Progenitor cell of endocrine pancreas (in vitro differentiated cells): ENCODE data around the gene TGFB1. TPM values are rescaled to one million over a fixed set of nuclear protein-coding genes. Genes with fewer than 3 reads are reported as not detected.

ENCODE experiments used
- DNase-seq: peaks from one replicate; pipeline ENCODE4 v3.0.0; 2021; ENCODE audit warnings: low spot score; ENCODE audit not compliant: unreplicated experiment
- H3K27ac Mint-ChIP-seq: 2 replicates; pipeline ENCODE4 v1.8.0; 2021; ENCODE audit warnings: mild to moderate bottlenecking, moderate library complexity, mixed read lengths
- H3K27me3 Mint-ChIP-seq: 2 replicates; pipeline ENCODE4 v1.8.0; 2021; ENCODE audit warnings: mixed read lengths
- H3K36me3 Mint-ChIP-seq: 2 replicates; pipeline ENCODE4 v1.8.0; 2022; ENCODE audit warnings: mixed read lengths; ENCODE audit not compliant: insufficient read depth
- H3K4me1 Mint-ChIP-seq: 2 replicates; pipeline ENCODE4 v1.8.0; 2021; ENCODE audit warnings: low read depth, mixed read lengths
- H3K4me3 Mint-ChIP-seq: 2 replicates; pipeline ENCODE4 v1.8.0; 2021; ENCODE audit warnings: low read depth, mild to moderate bottlenecking, moderate library complexity, mixed read lengths
- H3K9me3 Mint-ChIP-seq: 2 replicates; pipeline ENCODE4 v1.8.0; 2021; ENCODE audit warnings: low read depth, mixed read lengths
- CTCF ChIP-seq: fragments of 200-600 bp; sonication (generic); IDR thresholded peaks from one replicate; pipeline ENCODE4 v1.5.0; 2021; ENCODE audit warnings: antibody characterized with exemption, mild to moderate bottlenecking; ENCODE audit not compliant: unreplicated experiment
- total RNA-seq: library from RNA; stranded (reverse); gene quantifications from 2 replicates; pipeline ENCODE4 v1.2.1, GENCODE V29; 2021

TGFB1 gene
- total RNA-seq, 1 donor from 2014 or later: 4.3 TPM

GRCh38 chr19:41369769-41370168 is 16.0 kb upstream of the TGFB1 start:
- H3K4me3 Mint-ChIP-seq: no peak overlapping the region

DNA sequence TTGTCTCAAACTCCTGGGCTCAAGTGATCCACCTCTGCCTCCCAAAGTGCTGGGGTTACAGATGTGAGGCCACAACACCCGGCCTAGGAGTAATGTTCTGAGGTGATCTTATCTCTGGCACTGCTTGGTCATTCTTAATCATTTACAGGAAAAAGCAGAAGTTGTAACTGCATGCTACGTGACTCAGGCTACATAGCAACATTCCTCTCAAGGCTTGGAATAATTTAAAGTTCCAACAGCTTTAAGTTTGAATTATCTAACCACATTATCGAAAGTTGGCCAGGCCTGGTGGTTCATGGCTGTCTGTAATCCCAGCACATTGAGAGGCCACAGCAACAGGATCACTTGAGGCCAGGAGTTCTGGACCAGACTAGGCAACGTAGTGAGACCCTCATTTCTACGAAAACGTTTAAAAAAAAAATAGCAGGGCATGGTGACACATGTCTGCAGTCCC is 14.2 kb upstream of the TGFB1 start:
- no peak overlapping the region for H3K4me3 Mint-ChIP-seq

More at GRCh38 chr19:41369769-41370168, 16.0 kb upstream of the TGFB1 start:
- H3K4me1 Mint-ChIP-seq: peaks cover 7% of the 10 kb centered on the region
- H3K9me3 Mint-ChIP-seq: no peaks in the 10 kb centered on the region
- H3K36me3 Mint-ChIP-seq: peaks cover 3% of the 10 kb centered on the region
- TF ChIP-seq CTCF: no peak
- H3K27me3 Mint-ChIP-seq: no peaks in the 10 kb centered on the region
- H3K27ac Mint-ChIP-seq: no peak overlapping the region
- no peak for DNase-seq

GRCh38 chr19:41366089-41366488 is 12.4 kb upstream of the TGFB1 start:
- Mint-ChIP-seq H3K27me3 (no peaks in the 10 kb centered on the region), H3K4me3 (no peak overlapping the region), H3K27ac (peak overlapping the region; percentile 69), H3K4me1 (peaks cover 11% of the 10 kb centered on the region), H3K36me3 (peaks cover 3% of the 10 kb centered on the region), H3K9me3 (no peaks in the 10 kb centered on the region)
- DNase-seq: no peak
- peak; percentile 45 for TF ChIP-seq CTCF

More for the DNA sequence above, 14.2 kb upstream of the TGFB1 start:
- H3K4me1 Mint-ChIP-seq: peaks cover 11% of the 10 kb centered on the region
- H3K27me3 Mint-ChIP-seq: no peaks in the 10 kb centered on the region
- no peaks in the 10 kb centered on the region for H3K9me3 Mint-ChIP-seq
- H3K27ac Mint-ChIP-seq: peak overlapping the region; percentile 24
- no peak for TF ChIP-seq CTCF
- no peak for DNase-seq
- H3K36me3 Mint-ChIP-seq: peaks cover 3% of the 10 kb centered on the region

- Mint-ChIP-seq H3K27me3 (no peaks in the 10 kb centered on the region), H3K9me3 (no peaks in the 10 kb centered on the region), H3K4me3 (peak overlapping the region; percentile 93), H3K27ac (peak overlapping the region; percentile 100), H3K4me1 (peaks cover 11% of the 10 kb centered on the region), H3K36me3 (peaks cover 3% of the 10 kb centered on the region)
- TF ChIP-seq CTCF: no peak
- DNase-seq: no peak
Observed at GRCh38 chr19:41364524-41365391, 11.0 kb upstream of the TGFB1 start.

- H3K36me3 Mint-ChIP-seq: peaks cover 3% of the 10 kb centered on the region
Observed at GRCh38 chr19:41363753-41364523, 10.2 kb upstream of the TGFB1 start, which contains the start of gene B9D2. TSS of gene B9D2 (minus strand) at chr19:41364149. CDS start at chr19:41363519, 630 bp downstream.

More at GRCh38 chr19:41363753-41364523, 10.2 kb upstream of the TGFB1 start, which contains the start of gene B9D2:
- no peaks in the 10 kb centered on the region for H3K9me3 Mint-ChIP-seq
- peaks cover 11% of the 10 kb centered on the region for H3K4me1 Mint-ChIP-seq
- H3K27ac Mint-ChIP-seq: peak within 1 kb of the TSS; percentile 100
- no peak for TF ChIP-seq CTCF
- peak; percentile 89 for DNase-seq
- H3K4me3 Mint-ChIP-seq: peak within 1 kb of the TSS; percentile 93
- H3K27me3 Mint-ChIP-seq: no peaks in the 10 kb centered on the region
